ENCODE measurements around the gene NECAB2.

DNA sequence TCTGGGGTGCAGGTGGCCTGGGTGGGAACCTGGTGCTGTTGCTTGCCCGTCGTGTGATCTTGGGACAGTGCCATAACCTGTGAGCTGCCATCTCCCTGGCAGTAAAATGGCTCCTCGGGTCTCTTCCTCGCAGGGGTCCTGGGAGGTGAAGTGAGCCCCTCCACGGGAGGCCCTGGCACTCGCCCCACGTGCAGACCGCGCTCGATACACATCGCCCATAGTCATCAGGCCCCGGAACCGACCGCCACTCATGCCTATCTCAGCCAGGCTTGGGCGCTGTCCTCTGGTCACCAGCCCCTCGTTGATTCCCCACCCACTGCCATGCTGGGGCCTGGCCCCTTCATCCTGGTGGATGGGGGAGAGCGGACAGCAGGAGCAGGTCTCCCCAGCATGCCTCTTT, 36.5 kb upstream of the NECAB2 start:
- TF ChIP-seq EZH2phosphoT487 (IDR thresholded peaks at IDR 0.05; ENCODE audit: borderline replicate concordance, low read length) (no peak), CTCF (IDR thresholded peaks at IDR 0.05; ENCODE audit: low read depth, low read length, poor library complexity, severe bottlenecking) (no peak)

Data from DOHH2 (cell line).